Measurements from ENCODE around the gene PTCH1.
A peak's percentile ranks its signal among the peaks of the same experiment; 100 is the strongest.

Gene PTCH1

DNA sequence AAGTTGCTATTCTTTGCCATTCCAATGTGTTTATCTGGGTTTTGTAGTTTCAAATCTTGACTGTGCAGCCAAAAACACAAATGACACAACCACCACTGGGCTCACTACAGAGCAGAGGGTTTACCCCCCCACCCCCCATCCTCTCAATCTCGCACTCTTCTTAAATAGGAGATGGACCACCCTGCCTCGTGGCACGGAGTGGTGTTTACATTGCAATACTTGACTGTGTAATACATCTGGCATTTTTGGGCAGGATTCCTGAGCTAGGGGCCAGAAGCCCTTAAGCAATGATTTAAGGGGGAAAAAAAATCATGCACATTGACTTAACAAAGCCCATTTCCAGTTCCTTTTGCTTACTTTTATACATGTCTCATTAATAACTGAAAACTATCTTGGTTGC lies 19.0 kb downstream of the PTCH1 start:
- no peak for ATAC-seq
- no peak for DNase-seq

DNA sequence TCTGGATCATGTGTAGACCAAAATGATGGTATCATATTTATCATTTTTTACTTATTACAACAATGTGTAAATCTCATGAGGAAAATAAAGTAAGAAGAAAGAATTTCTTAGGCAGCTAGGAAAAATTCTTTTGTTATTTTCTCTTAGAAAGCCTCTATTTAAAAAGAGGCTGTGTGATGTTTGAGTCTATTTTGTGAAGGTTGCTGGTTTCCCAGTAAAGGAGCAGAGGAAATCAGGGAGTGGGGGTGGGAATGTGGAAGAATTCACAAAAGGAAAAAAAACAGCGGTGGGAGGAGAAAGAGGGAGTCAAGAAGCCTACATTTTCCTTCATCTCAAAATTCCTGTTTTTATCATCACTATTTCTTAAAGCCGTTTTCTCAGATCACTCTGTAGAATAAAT lies 20.1 kb downstream of the PTCH1 start:
- DNase-seq = no peak
- ATAC-seq = no peak

DNA sequence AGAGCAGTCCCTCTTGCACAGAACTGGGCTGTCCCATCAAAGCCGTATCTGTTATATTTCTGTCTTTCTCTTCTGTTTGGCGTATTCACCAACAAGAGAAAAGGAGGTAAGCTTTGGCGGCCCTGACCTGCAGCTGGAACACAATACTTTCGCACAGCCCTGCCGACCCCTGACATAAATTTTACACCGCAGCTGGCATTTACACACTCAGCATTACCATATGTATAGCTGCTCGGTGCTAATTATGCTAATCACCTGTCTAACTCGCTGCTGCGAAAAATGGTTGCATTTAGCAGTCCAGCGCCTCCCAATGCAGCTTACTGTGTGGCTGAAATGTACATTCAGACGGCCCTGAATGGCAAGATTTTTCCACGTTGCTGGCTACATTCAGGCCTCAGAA lies 20.8 kb downstream of the PTCH1 start:
- ATAC-seq (no peak), DNase-seq (no peak)

DNA sequence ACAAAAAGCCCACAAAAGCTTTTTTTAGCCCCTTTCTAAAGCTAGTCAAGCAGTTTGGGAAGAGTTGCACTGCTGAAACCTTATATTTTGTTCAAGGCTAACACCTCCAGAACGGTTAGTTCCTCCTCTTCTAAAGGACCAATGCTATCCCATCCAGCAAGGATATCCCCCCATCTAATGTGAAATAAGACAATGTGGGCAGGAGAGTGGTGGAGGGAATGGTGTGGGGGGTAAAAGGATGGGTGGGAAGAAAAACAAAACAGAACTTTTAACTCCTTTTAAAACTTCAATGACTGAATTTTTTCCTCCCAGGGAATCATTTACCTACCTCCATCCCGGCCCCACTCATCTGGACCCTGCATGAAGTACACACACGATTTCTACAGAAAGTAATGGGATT lies 21.2 kb downstream of the PTCH1 start:
- DNase-seq (no peak), ATAC-seq (no peak)

DNA sequence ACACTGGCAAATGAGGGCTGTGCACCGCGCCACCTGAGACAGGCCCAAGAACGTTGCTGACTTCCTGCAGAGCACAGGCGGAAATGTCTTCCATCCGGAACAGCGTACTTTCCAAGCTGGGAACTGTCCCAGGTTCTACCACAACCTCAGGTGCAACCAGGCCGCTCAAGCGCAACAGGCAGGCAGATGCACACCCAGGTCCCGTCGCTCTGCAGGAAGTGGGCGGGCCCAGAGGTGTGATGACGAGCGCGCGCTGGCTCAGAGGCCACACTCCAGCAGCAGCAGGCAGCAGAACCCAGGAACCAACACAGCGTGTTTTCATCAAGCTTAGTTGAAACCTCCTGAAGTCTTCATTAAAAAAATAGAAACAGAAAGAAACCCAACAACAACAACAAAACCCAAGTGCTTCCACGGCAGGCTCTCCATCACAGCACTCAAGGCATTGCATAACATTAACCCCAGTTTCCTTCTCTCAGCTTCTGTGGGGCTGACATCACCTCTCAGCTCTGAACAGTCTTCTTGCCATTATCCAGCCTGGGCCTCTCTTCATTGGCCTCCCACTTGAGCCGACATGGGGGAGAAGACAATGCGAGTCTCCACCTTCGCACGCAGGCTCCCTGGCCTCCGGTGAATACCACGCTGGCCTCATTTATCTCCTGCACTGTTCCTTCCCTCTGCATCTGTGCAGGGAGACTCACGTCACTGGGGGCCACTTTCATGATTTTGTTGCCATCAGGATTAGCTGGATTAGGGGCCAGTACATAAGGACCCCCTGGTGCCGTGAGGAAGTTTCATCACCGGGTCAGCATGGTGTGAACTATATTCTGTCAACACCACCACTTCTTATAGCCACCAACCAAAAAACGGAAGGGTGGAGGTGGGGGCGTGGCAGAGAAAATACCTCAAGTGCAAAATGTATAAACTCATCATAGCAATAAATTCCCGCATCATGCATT lies 22.1 kb downstream of the PTCH1 start:
- DNase-seq (peak; percentile 79), ATAC-seq (peak; percentile 98)

DNA sequence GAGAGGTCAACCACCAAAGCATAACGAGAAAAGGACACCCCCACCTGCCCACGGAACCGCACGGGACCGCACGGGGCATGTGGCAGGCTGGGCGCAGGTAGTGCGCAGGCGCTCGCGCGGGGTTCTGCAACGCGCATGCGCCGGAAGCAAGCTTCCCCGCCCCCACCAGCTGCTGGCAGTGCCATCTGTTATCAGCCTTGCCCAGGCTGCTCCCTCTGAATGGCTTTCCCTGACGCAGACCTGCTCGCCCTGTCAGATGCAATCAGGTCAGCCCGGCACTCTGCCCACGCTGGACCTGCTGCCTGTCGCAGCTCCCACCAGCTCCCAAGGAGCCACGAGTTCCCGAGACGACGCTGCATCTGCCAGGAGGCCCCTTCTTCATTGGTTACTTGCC lies 22.8 kb downstream of the PTCH1 start:
- ATAC-seq = no peak
- DNase-seq = no peak

DNA sequence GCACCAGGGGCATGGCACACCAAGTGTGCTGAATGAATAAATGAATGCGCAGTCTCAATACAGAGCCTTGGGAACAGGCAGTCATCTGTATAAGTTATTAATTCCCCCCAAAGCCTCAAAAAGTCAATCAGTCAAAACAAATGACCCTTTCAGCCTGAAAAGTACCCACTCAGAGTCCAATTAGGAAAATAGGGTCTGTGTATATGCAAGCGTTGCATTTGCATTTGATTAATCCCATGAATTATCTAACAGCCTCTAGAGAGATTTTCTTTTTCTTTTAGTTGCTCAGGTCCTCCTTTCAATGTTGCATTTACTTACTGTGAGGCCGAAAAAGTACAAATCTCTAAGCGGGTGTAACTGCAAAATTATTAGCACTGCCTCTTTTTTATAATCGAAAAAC lies 23.4 kb downstream of the PTCH1 start:
- DNase-seq = no peak
- no peak for ATAC-seq

DNA sequence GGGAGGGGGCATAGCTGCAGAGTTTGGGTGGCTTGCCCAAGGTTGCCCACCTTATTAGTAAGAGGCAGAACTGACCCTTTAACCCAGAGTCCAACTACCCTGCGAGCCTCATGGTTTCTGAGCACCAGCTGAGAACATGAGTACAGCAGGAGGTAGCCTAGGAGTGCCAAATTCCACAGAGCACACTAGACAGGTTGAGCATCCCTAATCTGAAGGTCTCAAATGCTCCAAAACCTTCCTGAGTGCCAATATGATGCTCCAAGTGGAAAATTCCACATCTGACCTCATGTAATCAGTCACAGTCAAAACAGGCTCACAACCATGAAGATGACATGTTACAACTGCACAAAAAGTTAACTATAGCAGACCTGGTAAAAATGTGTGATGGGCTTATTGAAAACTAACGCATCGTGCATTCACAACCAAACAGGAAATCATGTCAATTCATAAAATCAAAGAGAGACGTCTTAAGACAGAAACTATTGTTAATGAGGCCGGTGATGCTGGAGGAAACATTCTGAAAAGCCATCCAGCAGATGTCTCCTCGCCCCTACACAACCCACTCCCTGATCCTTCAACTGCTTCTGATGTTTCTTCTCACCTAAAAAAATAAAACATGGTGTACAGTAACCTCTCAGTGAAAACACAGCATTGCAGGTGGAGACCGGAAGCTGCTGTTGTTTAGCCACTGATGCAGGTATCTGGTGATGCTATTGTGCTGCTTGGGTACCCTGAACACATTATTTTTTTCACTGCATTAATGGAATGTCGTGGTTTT lies 25.0 kb downstream of the PTCH1 start:
- DNase-seq = no peak
- no peak for ATAC-seq

DNA sequence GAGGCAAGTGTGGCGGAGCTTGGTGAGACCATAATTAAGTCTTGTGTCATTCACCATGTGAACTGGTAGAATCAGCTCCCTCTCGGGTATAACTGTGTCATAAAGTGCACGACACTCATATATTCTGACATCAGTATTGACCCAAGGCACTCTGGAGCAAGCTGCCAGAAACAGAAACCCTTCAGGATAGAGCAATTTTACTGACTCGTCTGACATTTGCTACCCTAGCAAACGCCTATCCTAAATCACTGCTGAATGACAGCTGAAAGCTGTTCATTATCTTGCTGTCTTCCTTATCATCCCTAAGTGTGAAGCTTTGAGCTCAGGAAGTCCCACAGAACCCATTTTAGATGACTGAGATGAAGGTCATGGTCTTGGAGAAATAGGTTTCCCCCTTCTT lies 27.8 kb downstream of the PTCH1 start:
- peak; percentile 57 for ATAC-seq

DNA sequence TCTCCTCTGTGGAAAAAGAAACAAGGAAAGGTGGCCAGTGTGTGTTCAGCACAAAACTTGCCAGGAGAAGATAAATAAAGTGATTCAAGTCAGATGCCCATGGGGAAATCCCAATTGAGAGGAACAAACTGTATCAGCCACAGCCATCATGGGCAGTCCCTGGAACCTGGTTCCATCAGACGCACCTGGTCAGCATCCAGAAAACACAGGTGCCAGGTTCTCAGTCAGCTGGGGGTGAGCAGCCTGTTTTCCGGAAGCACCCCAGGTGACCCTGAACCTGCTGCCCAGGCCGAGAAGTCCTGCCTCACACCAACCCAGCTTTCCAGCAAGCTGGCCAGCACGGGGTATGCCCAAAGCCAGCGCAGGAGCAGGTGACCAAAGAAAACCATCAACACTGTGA lies 30.5 kb downstream of the PTCH1 start:
- ATAC-seq = no peak
- DNase-seq = no peak

More for the DNA sequence above, 27.8 kb downstream of the PTCH1 start:
- no peak for DNase-seq

DNA sequence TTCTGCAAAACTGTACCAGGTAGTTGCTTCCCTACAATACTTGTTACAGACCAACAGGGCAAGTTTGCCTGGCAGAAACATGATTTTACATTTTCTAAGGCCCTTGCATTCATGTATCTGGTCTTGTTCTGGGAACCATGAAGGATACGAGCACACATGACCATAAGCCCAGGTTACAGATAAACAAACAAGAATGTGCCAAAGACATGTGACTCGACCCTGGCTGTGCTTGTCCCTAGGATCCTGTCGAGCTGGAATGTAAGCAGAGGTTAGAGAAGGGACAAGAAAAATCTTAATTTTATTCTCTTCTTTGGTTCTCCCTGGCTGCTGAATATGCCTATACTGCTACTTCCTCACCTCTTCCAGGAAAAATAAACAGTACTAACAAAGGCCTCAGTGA lies 32.5 kb downstream of the PTCH1 start:
- DNase-seq (no peak), ATAC-seq (no peak)

DNA sequence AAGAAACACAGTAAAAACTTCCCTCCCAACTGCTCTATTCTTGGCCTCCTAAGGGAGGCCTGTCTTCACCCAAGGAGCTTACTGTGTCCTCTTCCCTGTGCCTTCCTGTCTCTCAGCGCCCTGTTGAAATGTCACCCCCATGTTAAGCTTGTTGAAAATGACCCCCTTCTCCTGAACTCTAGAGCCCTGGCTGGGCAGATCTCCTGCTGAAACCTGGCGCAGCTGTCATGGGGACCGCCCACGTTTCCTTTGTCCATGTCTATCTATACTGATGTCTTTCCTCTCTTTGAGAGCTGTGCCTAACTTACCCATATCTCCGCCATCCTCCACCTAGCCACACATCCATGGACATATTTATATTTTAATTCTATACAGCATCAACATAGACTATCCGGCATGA lies 33.3 kb downstream of the PTCH1 start:
- ATAC-seq = no peak
- no peak for DNase-seq

DNA sequence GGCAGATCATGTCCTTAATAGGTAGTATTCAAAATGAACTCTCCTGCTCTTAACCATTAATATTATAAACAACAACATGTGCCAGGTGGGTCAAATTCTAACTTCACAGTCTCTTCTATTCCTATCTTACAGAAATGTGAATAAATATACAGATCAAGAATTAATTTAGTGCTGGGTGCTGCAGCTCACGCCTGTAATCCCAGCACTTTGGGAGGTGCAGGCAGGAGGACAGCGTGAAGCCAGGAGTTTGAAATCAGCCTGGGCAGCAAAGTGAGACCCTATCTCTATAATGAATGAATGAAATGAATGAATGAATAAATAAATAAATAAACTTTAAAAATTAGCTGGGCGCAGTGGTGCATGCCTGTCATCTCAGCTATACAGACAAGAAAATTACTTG lies 34.1 kb downstream of the PTCH1 start:
- ATAC-seq (no peak), DNase-seq (no peak)

DNA sequence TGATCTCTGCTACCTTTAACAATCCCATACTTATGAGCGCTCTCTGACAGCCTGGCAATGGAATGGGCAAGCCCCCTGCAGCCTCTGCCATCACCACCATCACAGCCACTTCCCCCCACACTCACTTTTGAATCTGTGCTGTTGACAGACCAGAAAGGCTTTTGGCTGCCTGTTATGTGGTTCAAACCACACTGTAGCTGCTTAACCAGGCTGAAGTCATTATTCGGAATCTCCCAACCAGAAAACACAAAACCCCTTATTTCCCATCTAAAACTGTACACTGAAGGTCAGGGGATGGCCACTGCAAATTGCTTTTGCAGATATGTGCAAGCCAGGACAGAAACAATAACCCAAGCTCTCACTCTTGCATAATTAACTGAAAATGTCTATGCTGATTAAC lies 35.8 kb downstream of the PTCH1 start:
- peak; percentile 74 for ATAC-seq
- DNase-seq = peak; percentile 13

DNA sequence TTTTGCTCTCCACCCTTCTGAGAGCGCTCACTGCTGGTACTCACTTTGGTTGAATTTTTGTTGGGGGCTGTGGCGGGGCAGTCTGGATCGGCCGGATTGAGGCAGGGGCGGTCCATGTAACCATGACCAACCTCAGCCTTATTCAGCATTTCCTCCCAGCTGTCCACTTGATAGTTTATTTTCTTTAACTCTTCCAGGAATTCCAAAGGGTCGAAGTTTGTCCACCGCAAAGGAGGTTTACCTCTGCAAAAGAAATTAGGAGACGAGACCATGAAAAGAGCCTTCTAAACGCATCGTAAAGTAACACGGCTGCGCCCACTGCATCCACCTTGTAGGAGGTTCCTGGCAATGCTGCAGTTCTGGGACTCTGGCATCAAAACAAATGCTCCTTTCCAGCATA lies 36.4 kb downstream of the PTCH1 start:
- no peak for DNase-seq
- no peak for ATAC-seq

DNA sequence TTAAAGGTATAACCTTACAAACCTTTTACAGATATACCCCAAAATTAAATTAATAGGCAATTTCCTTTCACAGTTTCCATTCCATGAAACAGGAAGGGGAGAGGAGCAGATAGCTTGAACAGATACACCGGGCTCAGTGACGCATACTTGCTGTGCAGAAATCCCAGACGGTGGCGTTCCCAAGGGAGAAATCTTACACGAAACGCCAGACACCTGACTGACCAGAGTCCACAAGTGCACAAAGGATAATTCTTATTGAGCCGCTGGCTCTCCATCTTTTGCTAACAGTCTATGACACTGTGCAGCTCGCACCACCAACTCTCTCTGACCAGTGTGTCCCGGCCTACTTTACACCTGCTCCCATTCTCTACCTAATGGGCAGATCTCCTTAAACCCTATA lies 37.4 kb downstream of the PTCH1 start:
- ATAC-seq = no peak
- no peak for DNase-seq

DNA sequence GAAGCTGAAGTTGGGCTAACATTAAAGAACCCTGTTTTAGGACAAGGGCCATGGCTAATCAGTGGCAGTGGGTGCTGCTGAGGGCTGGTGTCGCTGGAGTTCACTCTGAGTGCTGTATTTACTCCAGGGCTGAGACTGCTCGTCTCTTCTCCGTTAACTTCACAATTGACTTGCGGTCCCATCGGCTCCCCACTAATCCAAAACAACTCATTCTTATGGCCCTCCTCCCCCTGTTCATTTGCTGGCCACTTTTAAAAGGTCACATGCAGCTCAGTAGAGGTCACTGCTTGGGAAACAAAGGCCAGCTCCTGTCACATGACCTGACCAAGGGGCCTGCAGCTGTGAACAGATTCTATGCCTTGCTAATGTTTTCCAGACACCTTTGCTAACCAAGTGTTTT lies 38.4 kb downstream of the PTCH1 start:
- ATAC-seq = no peak

DNA sequence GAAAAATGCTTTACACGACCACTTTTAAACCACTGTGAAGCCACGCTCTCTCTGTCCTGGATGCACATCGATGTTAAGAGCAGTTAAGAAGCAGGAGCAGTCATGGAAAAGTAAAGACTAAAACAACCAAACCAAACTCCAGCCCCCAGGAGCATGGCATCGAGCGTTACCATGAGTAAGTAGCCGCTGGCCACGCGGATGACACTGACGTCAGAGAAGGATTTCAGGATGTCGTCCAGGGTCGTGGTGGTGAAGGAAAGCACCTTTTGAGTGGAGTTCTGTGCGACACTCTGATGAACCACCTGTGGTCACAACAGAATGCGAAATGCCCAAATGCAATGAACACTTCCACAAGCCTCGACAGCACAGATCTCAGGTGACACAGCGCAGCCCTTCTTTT lies 38.9 kb downstream of the PTCH1 start:
- DNase-seq (no peak), ATAC-seq (no peak)

More for the DNA sequence above, 38.4 kb downstream of the PTCH1 start:
- DNase-seq = no peak

DNA sequence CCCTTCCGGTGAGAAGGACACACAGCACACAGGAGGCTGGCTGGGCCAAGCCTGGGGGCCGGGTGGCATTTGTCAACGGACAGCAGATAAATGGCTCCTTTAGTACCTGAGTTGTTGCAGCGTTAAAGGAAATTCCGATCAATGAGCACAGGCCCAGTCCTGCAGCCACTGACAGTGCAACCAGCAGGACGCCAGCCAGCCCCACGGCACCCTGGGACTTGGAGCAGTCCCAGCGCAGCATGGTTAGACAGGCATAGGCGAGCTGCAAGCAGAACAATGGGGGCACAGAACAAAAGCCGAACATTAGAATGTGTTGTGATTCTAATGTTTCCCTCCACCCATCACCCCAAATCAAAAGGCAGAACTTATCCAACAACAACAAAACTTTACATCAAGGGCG lies 39.3 kb downstream of the PTCH1 start:
- no peak for DNase-seq
- ATAC-seq = no peak

DNA sequence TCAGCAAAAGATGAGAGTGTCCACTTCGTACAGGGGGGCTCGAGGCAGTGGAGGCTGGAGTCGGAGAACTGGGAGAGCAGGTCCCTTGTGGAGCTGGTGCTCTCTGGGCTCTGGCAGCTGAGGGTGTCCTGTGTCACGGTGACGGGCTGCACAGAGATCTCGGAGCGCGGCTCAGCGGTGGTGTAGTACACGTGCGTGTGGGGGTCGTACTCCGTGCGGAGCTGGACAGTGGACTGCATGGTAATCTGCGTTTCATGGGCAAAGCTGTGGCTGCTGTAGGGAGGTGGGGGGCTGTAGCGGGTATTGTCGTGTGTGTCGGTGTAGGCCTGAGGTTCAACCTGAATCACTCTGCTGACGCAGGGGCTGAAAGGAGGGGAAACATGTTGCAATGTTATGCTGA lies 48.0 kb downstream of the PTCH1 start:
- DNase-seq (no peak), ATAC-seq (no peak)

DNA sequence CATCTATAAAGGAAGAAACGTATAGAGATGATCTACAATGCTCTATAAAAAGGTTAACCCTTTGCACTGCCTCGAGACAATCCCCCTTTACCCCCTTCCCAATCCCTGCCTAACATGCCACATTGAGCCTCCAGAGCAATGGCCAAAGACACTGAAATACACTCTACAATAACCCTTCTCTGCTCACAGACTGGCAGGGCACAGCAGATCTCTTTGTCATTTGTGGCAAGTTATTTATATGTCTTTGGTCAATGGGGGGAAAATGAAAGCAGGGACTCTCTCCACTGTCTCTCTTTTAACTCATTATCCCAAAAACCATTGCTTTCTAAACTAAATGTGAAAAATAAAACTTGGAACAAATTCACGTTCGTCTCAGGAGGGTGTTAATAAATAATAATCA lies 51.7 kb downstream of the PTCH1 start:
- ATAC-seq = no peak
- no peak for DNase-seq

DNA sequence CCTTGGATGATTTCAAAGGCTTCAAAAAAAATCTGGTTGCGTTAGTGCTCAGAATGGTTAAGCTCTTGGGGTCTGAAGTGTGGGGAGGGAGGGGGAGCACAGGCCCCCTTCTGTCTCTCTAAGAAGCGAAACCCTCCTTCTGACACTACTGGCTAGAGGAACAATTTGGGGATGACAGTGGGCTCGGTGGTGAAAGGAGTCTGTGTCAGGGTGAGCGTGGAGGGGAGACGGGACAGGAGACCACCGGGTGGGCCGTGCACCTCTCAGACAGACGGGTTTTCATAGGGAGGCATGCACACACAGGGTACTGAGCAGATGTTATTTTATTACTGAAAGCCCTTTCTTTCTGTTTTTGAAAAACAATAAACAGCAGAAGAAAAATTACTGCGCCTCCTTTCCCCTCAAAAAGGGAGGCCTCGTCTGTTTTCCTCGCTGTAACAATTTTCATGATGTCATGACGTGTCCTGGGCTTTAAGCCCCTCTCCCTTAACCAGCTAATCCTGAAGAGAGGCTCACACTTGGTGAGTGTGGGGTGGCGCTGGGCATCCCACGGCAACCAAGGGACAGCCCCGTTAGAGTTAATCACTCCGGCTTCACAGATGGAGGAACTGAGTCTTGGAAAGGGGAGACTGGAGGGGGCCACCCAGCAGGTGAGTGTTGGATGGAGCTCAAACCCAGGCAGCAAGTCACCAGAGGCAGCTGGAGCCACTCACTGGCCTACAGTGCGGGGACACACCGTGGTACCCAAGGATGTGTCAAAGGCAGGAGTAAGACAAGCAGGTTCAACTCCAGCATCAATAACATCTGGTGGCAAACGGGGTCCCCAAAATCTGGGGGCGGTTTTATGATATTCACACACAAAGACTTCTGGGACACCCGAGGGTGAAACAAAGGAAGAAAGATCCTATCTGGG lies 53.4 kb downstream of the PTCH1 start:
- ATAC-seq (peak; percentile 33), DNase-seq (peak; percentile 32)

All from stimulated activated naive CD8-positive, alpha-beta T cell treated with anti-CD3 and anti-CD28 coated beads, Interleukin-15, Interleukin-2, amounts not matched to agents 100 U/mL and 50 U/mL, for 24 hours (primary cell).